ENCODE measurements around the gene MFSD11.
"Not testable (repeated sequence)": the region's sequence is repeated elsewhere in the genome, so short reads cannot be mapped to it uniquely, and the experiment has no call there.

The MFSD11 gene

GRCh38 chr17:76737676-76738467, at the start of gene MFSD11:
MFSD11 (plus strand) TSS chr17:76738119; CDS start chr17:76738353, 234 bp downstream.
- peak; percentile 85 to 88 for DNase-seq (ENCODE audit: low read depth in 1 of 2, low spot score in 1 of 2)

GRCh38 chr17:76688165-76688622, 49.7 kb upstream of the MFSD11 start:
- no peak for DNase-seq (ENCODE audit: low read depth in 1 of 2, low spot score in 1 of 2)

GRCh38 chr17:76689859-76690258, 48.1 kb upstream of the MFSD11 start:
- no peak for DNase-seq (ENCODE audit: low read depth in 1 of 2, low spot score in 1 of 2)

GRCh38 chr17:76690596-76691280, 47.2 kb upstream of the MFSD11 start:
- DNase-seq (ENCODE audit: low read depth in 1 of 2, low spot score in 1 of 2), result no peak

GRCh38 chr17:76691379-76692191, 46.3 kb upstream of the MFSD11 start:
- no peak for DNase-seq (ENCODE audit: low read depth in 1 of 2, low spot score in 1 of 2)

GRCh38 chr17:76695059-76695831, 42.7 kb upstream of the MFSD11 start:
- DNase-seq (ENCODE audit: low read depth in 1 of 2, low spot score in 1 of 2), result no peak

GRCh38 chr17:76696763-76697701, 40.9 kb upstream of the MFSD11 start:
- DNase-seq (ENCODE audit: low read depth in 1 of 2, low spot score in 1 of 2), result no peak

GRCh38 chr17:76697702-76698465, 40.0 kb upstream of the MFSD11 start:
- DNase-seq (ENCODE audit: low read depth in 1 of 2, low spot score in 1 of 2), result no peak

GRCh38 chr17:76698466-76698977, 39.4 kb upstream of the MFSD11 start:
- not testable (repeated sequence) for DNase-seq (ENCODE audit: low read depth in 1 of 2, low spot score in 1 of 2)

- DNase-seq (ENCODE audit: low read depth in 1 of 2, low spot score in 1 of 2), result no peak
These were observed 37.7 kb upstream of the MFSD11 start for GRCh38 chr17:76700270-76700616.

- DNase-seq (ENCODE audit: low read depth in 1 of 2, low spot score in 1 of 2), result no peak
These were observed 37.1 kb upstream of the MFSD11 start for GRCh38 chr17:76700617-76701470.

- no peak for DNase-seq (ENCODE audit: low read depth in 1 of 2, low spot score in 1 of 2)
These were observed 36.4 kb upstream of the MFSD11 start for GRCh38 chr17:76701471-76701967.

GRCh38 chr17:76702076-76702475, 35.8 kb upstream of the MFSD11 start:
- no peak for DNase-seq (ENCODE audit: low read depth in 1 of 2, low spot score in 1 of 2)

- DNase-seq (ENCODE audit: low read depth in 1 of 2, low spot score in 1 of 2), result no peak
These were observed 34.8 kb upstream of the MFSD11 start for GRCh38 chr17:76702941-76703637.

- DNase-seq (ENCODE audit: low read depth in 1 of 2, low spot score in 1 of 2), result no peak
These were observed 33.1 kb upstream of the MFSD11 start for GRCh38 chr17:76704805-76705204.

GRCh38 chr17:76706817-76707216, 31.1 kb upstream of the MFSD11 start:
- no peak for DNase-seq (ENCODE audit: low read depth in 1 of 2, low spot score in 1 of 2)
